NCI-H748 (cell line): ENCODE measurements around the gene TRIM39.
"Not testable (repeated sequence)": the region's sequence is repeated elsewhere in the genome, so short reads cannot be mapped to it uniquely, and the experiment has no call there.

Source experiments
- DNase-seq: peaks from one replicate; lab custom pipeline; 2025; ENCODE audit not compliant: unreplicated experiment; lab: John Stamatoyannopoulos, UW

Gene TRIM39

GRCh38 chr6:30361661-30362060 is 34.9 kb downstream of the TRIM39 start:
- DNase-seq: no peak

GRCh38 chr6:30363459-30363858 is 36.7 kb downstream of the TRIM39 start:
- peak; percentile 16 for DNase-seq

- DNase-seq: peak; percentile 15
These were observed 37.9 kb downstream of the TRIM39 start for GRCh38 chr6:30364591-30364990.

GRCh38 chr6:30369280-30369679 is 42.6 kb downstream of the TRIM39 start:
- DNase-seq: not testable (repeated sequence)

GRCh38 chr6:30378290-30378937 is 51.7 kb downstream of the TRIM39 start:
- DNase-seq: no peak

- no peak for DNase-seq
These were observed 53.7 kb downstream of the TRIM39 start for GRCh38 chr6:30380464-30380863.

GRCh38 chr6:30386166-30386565 is 59.4 kb downstream of the TRIM39 start:
- no peak for DNase-seq

- no peak for DNase-seq
These were observed 64.5 kb downstream of the TRIM39 start for GRCh38 chr6:30391240-30391639.
